Activated CD8-positive, alpha-beta memory T cell treated with anti-CD3 and anti-CD28 coated beads, Interleukin-2, amount 50 U/mL, for 24 hours (primary cell): Measurements from ENCODE around the gene SELPLG.

Source experiments
- DNase-seq: peaks from one replicate; pipeline ENCODE4 v3.0.0-alpha.2; 2020; ENCODE audit errors: extremely low read depth

SELPLG gene

DNA sequence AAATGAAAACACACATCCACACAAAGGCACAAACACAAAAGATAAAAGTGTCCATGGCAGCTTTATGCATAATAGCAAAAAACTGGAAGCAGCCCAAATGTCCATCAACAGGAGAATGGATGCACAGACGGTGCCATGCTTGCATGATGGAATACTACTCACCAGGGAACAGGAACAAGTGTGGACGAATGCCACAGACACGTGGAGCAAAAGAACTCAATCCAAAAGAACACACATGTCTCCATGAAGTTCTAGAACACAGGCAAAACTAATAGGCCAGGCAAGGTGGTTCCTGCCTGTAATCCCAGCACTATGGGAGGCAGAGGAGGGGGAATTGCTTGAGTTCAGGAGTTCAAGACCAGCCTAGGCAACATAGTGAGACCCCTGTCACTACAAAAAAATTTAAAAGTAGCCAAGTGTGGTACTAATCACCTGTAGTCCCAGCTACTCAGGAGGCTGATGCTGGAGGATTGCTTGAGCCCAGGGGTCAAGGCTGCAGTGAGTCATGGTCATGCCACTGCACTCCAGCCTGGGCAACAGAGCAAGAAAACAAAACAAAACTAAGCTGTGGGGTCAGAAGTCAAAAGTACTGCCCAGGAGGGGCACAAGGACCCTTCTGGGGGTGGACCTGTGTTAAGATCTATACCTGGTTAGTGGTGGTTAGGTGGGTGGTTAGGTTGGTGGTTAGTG is 28.5 kb downstream of the SELPLG start:
- DNase-seq: no peak

DNA sequence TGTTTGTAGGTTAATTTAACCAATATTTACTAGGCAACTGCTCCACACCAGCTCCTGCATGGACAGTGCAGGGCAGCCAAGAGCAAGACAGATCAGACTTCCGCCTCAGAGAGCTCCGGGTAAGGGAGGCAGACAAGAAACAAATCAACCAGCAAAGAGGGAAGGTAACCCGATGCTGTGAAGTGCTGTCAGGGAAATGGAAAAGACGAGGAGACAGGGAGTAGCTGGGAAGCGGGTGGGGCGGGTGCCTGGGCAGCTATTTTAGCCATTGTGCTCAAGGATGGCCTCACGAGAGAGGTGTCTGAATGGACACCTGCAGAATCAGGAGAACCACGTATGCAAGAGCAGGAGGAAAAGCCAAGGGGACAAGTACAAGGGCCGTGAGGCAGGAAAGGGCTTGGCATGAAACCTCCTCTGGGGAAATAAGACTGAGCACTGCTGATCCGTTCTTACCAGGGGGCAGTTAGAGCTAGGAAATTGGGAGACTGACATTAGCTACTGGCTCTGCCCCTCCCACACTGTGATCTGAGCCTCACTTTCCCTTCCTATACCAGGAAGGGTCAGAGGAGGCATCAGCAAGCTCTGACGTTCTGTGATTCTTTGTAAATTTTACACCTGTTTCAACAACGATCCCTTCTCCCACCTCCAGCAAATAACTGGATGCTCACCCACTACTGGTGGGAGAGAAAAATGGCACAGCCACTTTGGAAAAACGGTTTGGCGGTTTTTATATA is 29.3 kb downstream of the SELPLG start:
- DNase-seq: no peak

DNA sequence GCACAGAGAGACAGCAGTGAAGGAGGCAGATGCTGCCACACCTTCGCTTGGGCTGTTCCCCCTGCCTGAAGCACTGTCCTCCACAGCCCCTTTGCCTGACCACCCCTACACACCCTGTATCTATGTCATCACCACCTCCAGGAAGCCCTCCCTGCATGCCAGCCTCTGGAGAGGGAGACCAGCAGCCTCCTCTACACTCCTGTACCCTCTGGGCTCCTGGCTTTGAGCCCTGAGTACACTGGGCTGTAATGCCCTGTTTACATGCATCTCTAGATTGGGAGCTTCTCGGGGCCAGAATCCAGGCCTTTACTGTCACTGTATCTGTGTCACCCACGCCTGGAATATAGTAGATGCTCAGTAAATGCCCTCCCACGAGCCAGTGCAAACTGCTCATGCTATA is 30.0 kb downstream of the SELPLG start:
- DNase-seq: no peak

DNA sequence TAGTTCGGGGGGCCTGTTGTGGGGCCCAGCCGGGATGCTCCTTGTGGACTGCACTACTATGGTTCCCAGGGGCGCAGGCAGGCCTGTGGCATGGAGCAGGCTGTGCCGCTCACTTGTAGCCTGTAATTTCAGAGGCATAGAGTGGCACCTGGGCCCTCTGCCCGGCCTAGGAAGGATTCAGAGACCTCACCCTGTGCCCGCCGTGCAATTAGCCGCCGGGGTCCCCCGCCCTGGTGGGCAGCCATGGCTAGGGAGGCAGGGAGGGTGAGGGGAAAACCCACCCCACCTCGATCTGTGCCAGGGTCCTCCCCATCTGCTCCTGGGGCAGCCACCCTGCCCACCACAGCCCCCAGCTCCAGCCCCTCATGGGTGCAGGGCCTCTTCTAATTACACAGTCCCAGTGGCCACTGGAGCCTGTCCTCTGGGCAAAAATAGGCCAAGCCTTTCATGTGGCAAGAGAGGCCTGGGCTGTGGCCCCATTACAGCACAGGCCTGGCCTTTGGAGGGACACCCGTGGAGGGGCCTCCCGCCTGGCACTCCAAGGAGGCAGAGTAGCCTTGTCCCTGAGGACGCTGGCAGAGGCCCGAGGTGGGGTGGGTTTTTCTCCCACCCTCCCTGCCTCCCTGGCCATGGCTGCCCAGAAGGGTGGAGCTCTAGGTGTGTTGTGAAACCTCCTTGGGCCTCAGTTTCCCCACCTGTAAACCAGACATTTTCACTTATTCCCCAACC is 30.6 kb downstream of the SELPLG start:
- DNase-seq: no peak

DNA sequence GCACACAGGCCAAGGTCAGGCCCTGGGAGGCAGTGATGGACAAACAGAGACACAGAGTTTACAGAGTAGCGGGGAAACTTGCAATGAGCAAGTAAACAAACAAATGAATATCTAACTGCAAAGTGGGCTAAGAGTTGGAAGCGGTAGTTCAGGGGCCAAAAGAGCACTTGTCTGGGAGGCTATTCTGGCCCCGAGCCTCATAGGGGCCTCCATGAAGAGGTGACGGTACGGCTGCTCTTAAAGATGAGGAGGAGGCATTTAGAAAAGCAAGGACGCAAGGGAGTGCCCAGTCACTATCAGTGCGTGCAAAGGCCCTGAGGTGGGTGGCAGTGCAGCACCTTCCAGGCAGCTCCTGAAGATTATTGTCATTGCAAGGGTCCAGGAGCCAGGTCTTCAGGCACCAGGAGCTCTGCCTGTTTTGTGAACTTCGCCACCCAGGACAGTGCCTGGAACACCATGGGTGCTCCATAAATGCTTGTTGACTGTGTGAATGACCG is 31.4 kb downstream of the SELPLG start:
- no peak for DNase-seq

DNA sequence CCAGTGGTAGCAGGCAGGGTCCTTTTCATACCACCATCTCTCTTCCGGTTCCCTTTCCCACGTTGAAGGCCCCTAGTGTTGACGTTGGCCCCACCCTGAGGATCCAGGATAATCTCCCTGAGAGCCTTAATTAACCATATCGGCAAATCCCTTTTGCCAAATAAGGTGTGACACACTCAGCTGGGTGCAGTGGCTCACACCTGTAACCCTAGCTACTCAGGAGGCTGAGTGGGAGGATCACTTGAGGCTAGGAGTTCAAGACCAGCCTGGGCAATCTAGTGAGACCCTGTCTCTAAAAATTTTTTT is 33.0 kb downstream of the SELPLG start:
- no peak for DNase-seq

DNA sequence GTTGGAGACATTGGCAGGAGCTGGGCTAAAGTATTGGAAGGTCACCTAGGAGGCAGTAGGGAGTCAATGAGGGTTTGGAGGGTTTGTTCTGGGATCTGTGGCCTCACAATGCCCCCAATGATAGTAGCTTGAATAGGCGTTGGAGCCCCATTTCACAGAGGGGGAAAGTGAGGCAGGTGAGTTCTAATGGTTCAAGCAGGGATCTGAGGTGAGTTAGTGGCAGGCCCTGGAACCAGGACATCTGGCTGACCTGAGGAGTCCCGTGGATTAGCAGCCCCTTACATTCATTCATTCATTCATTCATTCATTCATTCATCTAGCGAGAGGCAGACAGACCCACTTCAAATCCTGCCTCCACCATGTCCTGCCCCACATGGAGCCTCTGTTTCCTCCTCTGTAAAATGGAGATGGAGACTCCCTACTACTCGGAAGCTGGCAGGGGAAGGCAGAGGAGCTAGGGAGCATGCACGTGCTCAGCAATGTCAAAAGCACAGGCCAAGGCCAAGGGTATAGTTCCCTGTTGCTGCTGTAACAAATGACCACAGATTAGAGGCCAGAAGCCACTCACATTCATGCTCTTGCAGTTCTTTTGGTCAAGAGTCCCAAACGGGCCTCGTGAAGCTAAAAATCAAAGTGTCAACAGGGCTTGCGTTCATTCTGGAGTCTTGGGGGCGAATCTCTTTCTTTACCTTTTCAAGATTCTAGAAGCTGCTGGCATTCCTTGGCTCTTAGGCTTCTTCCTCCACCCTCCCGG is 33.6 kb downstream of the SELPLG start:
- no peak for DNase-seq

DNA sequence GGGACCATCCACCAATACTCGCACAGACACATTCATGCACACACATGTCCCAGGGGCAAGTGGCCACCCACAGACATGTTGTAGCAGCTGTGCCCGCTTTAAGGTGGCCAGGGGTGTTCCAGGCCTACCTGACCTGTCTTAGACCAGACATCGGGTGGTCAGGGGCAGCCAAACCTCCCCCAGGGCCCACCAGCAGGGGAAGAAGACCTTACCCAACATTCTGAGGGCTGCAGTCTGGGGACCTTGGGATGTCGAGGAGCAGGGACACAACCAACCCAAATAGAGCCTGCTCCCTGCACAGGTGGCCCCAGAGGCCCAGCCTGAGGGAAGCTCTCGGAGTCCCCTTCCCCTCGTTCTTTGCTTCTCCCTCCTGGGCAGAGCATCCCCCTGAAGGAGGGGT is 34.2 kb downstream of the SELPLG start:
- DNase-seq: no peak

DNA sequence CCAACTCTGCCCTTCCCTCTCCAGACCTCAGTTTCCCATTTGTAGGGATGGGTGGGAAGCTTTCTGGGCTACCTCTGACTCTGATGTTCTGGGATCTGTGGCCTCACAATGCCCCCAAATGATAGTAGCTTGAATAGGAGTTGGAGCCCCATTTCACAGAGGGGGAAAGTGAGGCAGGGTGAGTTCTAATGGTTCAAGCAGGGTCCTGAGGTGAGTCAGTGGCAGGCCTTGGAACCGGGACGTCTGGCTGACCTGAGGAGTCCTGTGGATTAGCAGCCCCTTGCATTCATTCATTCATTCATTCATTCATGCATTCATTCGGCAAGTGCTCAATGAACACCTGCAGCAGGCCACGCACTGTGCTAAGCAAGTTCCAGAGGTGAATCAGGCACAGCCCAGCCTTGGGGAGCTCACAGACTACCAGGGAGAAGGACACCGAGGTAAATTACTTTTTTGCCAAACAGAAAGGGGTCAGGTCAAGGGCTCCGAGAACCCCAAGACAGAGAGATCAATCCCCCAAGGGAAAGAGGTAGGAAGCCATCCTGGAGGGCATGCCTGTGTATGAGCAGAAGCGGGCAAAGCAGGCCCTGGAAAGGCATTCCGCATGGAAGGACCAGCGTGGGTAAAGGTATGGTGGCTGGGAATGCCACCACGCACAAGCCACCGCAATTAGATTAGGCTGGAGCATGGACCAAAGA is 35.0 kb downstream of the SELPLG start:
- DNase-seq: no peak

DNA sequence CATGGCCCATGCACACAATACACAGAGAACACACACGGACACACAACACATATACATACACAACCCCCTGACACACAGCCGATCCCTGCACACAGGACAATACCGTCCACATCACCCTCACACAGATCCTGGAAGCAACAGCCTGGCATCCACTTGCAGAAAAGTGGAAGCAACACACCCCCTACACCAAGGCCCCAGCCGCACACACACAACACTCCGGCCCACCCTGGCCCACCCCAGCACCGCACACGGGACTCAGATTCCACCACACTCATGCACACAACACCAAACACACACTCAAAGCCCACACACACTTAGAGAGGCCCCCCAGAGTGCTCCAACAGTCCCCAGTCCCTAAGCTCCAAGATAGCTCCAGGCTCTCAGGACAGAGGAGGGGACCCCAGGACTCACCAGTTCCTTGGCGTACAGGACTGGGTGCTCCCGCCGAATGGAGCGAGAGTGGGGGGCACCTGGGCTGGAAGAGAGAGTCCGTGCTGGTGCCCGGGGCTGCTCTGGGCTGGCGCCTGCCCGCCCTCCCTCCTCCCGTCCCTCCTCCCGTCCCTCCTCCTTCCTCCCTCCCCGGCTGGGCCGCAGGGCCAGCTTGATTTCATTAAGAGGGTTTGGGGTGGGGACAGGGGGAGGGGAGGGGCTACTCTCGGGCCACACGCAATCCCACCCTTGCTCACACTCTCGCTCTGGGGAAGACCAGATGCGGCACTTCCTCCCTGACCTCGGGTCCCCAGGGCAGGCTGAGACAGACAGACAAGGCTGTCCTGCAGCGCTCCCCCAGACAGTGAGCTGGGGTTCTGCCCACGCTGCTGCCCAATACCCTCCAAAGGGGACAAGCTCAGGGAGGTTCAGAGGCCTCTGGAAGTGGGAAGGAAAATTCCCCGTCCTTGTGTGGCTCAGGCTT is 35.9 kb downstream of the SELPLG start, which contains the start of gene TMEM119:
TSS of gene TMEM119 (minus strand) at position 526 of the 913 bp plus-strand sequence. CDS start 5,701 bp downstream, outside the sequence.
- DNase-seq: no peak

DNA sequence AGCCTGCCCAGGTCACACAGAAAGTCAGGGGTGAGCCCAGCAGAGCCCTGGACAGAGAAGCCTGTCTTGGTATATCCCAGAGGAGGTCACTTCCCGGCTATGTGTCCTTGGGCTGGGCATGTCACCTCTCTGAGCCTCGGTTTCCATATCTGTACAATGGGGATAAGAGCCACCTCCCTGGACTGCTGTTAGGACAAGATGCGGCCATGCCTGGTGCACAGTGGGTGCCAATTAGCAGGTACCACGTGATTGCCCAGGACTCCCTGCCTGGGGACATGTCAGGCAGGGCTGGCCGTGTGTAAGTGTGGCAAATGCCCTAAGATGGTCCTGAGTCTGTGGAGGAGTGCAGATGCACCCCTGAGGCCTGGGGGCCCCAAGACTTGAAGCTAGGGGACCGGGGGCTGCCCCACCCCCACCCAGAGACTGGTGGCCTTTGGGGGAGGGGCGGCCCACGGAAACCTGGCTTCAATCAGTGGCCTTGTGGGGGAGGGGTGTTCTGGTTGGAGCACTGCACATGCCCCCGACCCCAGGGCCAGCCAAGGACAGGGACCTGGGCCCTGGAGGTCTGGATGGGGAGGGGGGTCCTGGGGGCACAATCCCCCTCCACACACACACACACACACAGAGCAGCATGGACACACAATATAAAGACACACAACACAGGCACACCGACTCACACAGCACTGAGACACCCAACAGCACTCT is 36.7 kb downstream of the SELPLG start:
- no peak for DNase-seq

DNA sequence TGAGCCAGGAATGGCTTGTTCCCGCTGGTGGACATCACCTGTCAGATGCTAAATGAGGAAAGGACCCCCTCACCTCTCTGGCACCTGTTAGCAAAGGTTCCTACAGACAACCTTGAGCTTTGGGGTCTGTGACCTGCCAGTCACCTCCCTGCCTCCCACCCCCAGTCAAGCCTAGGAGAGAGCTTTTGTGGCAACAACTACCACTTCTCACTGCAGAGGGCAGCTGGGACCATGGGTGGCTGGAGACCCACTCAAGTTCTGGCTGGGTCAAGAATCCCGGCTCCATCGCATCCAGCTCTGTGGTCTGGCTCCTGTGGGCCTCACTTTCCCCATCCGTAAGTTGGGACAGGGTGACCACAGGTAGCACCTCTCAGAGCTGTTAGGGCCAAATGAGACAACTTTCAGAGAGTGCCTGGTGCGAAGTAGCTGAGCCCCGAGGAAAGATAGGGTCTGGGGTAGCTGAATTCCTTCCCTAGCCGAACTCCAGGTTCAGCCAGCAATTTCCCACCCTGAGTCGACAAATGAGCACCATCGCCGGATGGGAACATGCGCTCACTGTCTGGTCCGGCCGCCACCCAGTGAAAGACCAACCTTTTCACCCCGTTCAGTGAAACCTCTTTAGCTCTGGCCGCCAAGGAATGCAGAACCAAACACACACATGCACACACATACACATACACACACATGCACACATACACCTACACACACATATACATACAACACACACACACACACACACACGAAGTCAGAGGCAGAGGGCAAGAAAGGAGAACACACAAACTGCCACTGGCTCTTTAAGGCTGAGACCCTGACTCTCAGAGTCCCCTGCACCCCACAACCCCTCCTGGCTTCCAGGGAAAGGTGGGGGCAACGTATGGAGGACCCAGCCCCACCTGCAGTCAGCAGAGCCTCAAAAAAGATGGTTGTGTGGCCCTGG is 37.7 kb downstream of the SELPLG start:
- no peak for DNase-seq

DNA sequence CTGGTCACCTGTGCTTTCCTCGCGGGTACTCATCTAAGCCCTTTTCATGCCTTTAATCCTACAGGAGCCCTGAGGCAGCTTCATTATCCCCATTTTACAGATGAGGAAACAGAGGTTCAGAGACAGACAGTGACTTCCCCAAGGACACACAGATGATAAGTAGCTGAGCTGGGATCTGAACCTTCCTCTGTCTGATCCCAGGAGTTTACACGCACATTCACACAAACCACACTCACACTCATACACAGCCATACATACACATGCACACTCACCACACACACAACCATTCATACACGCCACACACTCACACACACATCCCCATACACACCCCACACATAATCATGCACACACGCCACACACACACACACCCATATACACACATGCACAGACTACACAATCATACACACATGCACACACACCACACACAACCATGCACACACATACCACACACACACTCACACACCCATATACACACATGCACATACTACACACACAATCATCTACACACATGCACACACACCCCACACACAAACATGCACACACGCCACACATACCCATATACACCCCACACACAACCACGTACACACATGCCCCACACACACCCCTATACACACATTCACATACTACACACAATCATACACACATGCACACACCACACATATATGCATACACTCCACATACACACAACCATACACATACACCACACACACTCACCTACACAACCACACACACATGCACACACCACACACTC is 38.6 kb downstream of the SELPLG start:
- no peak for DNase-seq

DNA sequence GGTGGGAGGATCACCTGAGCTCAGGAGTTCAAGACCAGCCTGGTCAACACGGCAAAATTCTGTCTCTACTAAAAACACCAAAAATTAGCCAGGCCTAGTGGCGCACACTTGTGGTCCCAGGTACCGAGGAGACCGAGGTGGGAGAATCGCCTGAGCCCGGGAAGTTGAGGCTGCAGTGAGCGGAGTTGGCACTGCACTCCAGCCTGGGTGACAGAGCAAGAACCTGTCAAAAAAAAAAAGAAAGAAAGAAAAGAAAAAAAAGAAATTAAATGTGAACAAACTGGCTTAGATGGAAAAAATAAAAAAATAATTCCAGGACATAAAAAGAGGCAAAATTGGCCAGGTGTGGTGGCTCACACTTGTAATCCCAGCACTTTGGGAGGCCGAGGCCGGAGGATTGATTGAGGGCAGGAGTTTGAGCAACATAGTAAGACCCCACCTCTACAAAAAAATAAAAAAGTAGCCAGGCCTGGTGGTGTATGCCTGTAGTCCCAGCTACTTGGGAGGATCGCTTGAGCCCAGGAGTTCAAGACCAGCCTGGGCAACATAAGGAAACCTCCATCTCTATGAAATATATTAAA is 39.3 kb downstream of the SELPLG start:
- DNase-seq: no peak

DNA sequence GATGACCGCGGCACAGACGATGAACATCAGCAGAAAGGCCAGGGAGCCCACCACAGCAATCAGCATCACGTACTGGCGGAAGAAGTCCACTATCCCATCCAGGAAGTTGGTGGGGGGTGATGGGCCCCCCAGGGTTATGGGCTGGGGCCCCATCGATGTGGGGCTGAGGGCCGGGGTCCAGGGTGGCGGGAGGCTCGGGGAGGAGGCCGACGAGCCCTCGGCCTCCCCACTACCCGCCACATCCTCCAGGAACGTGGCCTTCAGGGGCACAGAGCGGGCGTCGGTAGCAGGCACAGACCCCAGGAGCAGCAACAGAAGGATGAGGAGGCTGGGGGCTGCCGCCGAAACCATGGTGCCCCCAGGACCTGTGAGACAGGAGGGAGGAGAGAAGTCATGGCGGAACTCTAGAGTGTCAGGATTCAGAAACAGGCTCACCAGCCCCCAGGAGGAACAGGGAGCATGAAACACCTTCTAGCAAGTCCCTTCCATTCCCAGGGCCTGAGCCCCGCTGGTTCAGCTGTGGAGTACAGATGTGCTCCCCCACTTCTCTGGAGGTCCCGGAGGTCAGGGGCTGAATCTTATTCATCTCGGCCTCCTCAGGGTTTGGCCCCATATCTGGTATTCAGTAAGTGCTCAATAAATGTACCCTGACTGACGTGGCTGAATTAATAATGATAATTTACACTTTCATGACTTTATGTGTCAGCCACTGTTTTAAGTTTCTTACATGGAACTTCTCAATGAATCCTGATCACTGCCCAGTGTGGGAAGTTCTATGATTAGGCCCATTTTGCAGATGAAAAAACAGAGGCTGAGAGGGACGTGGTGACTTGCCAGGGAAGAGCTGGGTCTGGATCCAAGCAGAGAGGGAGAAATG is 41.4 kb downstream of the SELPLG start:
- DNase-seq: no peak

DNA sequence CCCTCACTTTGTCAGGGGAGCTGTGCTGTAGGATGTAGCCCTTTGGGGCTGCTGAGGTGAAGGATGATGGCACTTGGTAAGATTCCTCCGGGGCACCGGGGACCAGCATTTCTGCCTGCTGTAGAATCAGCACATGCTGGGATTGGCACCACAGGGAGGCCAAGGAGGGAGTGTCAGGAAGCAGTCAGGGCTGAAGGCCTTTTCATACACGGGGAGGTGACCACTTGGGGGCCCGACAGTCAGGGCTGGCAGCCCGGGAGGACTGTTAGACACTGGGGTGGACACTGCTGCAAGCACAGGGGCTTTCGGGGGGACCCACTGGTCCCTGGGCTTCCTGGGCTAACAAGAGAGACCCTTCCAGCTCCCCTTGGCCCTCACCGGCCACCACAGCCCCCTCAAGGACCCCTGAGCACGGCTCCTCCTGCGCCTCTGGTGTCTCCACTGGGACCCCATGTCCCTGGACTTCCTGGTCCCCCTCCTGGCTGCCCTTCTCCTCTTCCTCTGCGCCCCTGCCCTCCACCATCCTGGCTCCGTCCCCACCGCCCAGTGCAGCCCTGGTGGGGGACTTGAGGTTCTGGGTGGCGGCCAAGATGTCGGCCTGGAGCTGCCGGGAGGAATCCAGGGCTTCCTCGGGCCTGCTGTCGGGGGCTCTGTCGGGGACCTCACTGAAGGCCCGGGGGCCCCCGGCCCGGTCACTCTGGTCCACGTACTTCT is 42.3 kb downstream of the SELPLG start:
- DNase-seq: no peak
